HEK293T (cell line): ENCODE data around the gene CLEC4E.
"Not testable (repeated sequence)": the region's sequence is repeated elsewhere in the genome, so short reads cannot be mapped to it uniquely, and the experiment has no call there.

ENCODE experiments used
- CTCF ChIA-PET: fragments of 350-600 bp; formaldehyde crosslinking; extraction: SDS; loops from one replicate; lab custom pipeline; 2021; ENCODE audit warnings: antibody characterized with exemption, inconsistent platforms; lab: Yijun Ruan, JAX
- POLR2A ChIA-PET: fragments of 350-600 bp; formaldehyde crosslinking; extraction: SDS; loops from one replicate; lab custom pipeline; 2020; ENCODE audit warnings: antibody characterized with exemption, inconsistent platforms; lab: Yijun Ruan, JAX
- DNase-seq: peaks from one replicate; pipeline ENCODE4 v3.0.0; 2012; ENCODE audit warnings: mixed read lengths; ENCODE audit errors: extremely low spot score
- ARNT ChIP-seq: fragments of 450-650 bp; IDR thresholded peaks from 2 replicates; pipeline ENCODE4 v1.6.1; 2017; ENCODE audit warnings: mild to moderate bottlenecking
- BHLHE40 ChIP-seq: fragments of 450-650 bp; IDR thresholded peaks from 2 replicates; pipeline ENCODE4 v1.6.1; 2016; ENCODE audit warnings: mild to moderate bottlenecking, moderate library complexity, borderline replicate concordance
- CTBP1 ChIP-seq: fragments of 450-650 bp; IDR thresholded peaks from 2 replicates; pipeline ENCODE4 v1.6.1; 2016; ENCODE audit warnings: borderline replicate concordance
- ELF4 ChIP-seq: fragments of 450-650 bp; IDR thresholded peaks from 2 replicates; pipeline ENCODE4 v1.6.1; 2017; ENCODE audit warnings: antibody characterized with exemption
- FOXA1 ChIP-seq: fragments of 450-650 bp; IDR thresholded peaks from 2 replicates; pipeline ENCODE4 v1.6.1; 2016; ENCODE audit warnings: mild to moderate bottlenecking
- FOXK2 ChIP-seq: fragments of 450-650 bp; IDR thresholded peaks from 2 replicates; pipeline ENCODE4 v1.6.1; 2016; ENCODE audit warnings: mild to moderate bottlenecking
- FOXM1 ChIP-seq: fragments of 450-650 bp; IDR thresholded peaks from 2 replicates; pipeline ENCODE4 v1.6.1; 2017; ENCODE audit warnings: mild to moderate bottlenecking, borderline replicate concordance
- HDGF ChIP-seq: fragments of 450-650 bp; IDR thresholded peaks from 2 replicates; pipeline ENCODE4 v1.6.1; 2017; ENCODE audit warnings: antibody characterized with exemption, borderline replicate concordance
- L3MBTL2 ChIP-seq: fragments of 450-650 bp; conservative IDR thresholded peaks from 2 replicates; pipeline ENCODE4 v1.6.1; 2016; ENCODE audit warnings: mild to moderate bottlenecking
- LEF1 ChIP-seq: fragments of 450-650 bp; IDR thresholded peaks from 2 replicates; pipeline ENCODE4 v1.6.1; 2017; ENCODE audit warnings: mild to moderate bottlenecking, borderline replicate concordance
- NFRKB ChIP-seq: fragments of 450-650 bp; IDR thresholded peaks from 2 replicates; pipeline ENCODE4 v1.6.1; 2016; ENCODE audit warnings: mild to moderate bottlenecking, moderate library complexity
- SP1 ChIP-seq: fragments of 450-650 bp; IDR thresholded peaks from 2 replicates; pipeline ENCODE4 v1.6.1; 2017
- SUZ12 ChIP-seq: fragments of 450-650 bp; IDR thresholded peaks from 2 replicates; pipeline ENCODE4 v1.6.1; 2016; ENCODE audit warnings: mild to moderate bottlenecking
- TARDBP ChIP-seq: fragments of 450-650 bp; IDR thresholded peaks from 2 replicates; pipeline ENCODE4 v1.6.1; 2016
- ZNF384 ChIP-seq: fragments of 450-650 bp; IDR thresholded peaks from 2 replicates; pipeline ENCODE4 v1.6.1; 2016
- TF ChIP-seq, protein P1 (sequence below): fragments of 450-650 bp; IDR thresholded peaks from 2 replicates; pipeline ENCODE4 v1.6.1; 2016

The CLEC4E gene

DNA sequence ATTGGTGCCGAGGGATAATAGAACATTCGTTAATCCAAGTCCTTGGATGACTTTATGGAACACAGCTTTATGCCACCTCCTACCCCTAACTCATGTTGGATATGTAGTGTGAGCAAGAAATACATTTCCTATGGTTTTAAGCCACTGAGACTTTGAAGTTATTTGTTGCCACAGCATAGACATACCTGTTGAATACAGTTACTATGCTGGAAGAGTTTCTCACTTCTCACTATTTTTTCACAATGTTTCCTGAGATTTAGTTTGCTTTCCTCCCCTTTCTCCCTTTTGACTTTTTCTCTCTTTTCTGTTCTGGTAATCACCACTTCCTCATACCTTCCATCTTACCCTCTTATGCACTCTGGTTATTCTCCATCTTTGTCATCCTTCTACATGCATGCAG is 7.5 kb upstream of the CLEC4E start:
- POLR2A ChIA-PET = no interaction called here
- no peak for DNase-seq
- no peak for TF ChIP-seq HDGF
- TF ChIP-seq SP1 = no peak
- TF ChIP-seq SUZ12 = no peak
- no peak for TF ChIP-seq TARDBP
- TF ChIP-seq FOXA1 = no peak
- TF ChIP-seq, protein P1, sequence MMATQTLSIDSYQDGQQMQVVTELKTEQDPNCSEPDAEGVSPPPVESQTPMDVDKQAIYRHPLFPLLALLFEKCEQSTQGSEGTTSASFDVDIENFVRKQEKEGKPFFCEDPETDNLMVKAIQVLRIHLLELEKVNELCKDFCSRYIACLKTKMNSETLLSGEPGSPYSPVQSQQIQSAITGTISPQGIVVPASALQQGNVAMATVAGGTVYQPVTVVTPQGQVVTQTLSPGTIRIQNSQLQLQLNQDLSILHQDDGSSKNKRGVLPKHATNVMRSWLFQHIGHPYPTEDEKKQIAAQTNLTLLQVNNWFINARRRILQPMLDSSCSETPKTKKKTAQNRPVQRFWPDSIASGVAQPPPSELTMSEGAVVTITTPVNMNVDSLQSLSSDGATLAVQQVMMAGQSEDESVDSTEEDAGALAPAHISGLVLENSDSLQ = no peak
- no peak for TF ChIP-seq ZNF384
- no peak for TF ChIP-seq CTBP1
- TF ChIP-seq LEF1 = no peak
- TF ChIP-seq NFRKB = no peak
- TF ChIP-seq FOXK2 = no peak
- no peak for TF ChIP-seq ARNT
- no peak for TF ChIP-seq BHLHE40
- TF ChIP-seq ELF4 = no peak
- CTCF ChIA-PET = no interaction called here

- CTCF ChIA-PET = no interaction called here
Measured at GRCh38 chr12:8547645-8548044, 6.9 kb upstream of the CLEC4E start.

DNA sequence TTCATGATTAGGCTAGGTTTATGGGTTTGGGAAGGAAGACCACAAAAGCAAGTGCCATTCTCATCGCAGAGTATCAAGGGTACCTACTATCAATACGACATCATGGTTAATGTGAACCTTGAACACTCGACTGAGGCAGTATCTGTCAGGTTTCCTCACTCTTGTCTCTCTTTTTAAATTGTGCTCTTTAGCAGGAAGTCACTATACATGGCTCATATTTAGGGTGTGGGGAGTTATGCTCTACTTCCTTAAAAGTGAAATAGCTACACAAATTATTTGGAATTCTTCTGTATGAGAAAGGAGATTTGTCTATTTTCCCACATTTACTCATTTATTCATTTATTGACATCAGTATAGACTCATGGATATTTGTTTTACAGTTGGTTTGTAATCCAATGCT is 5.9 kb upstream of the CLEC4E start:
- CTCF ChIA-PET = no interaction called here
- no peak for DNase-seq
- TF ChIP-seq ZNF384 = no peak
- TF ChIP-seq FOXK2 = no peak
- no peak for TF ChIP-seq L3MBTL2
- TF ChIP-seq TARDBP = no peak
- POLR2A ChIA-PET = no interaction called here

More at GRCh38 chr12:8547645-8548044, 6.9 kb upstream of the CLEC4E start:
- TF ChIP-seq BHLHE40 (no peak), NFRKB (no peak), SUZ12 (no peak), FOXA1 (no peak), HDGF (no peak), ARNT (no peak), SP1 (no peak), FOXK2 (no peak), L3MBTL2 (no peak), FOXM1 (no peak), ZNF384 (no peak), TARDBP (no peak)
- TF ChIP-seq, protein P1 = no peak
- no peak for DNase-seq
- POLR2A ChIA-PET = no interaction called here

DNA sequence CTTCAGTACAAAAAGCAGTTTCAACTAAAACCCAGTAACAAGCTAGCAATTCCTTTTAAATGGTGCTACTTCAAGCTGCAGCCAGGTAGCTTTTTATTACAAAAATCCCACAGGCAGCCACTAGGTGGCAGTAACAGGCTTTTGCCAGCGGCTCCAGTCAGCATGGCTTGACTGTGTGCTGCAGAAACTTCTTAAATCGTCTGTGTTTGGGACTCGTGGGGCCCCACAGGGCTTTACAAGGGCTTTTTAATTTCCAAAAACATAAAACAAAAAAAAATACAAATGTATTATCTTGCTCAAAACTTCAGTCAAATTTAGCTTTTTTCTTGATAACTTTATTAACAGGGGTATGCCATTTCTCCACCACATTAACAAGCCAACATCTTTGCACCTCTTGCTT is 3.6 kb upstream of the CLEC4E start:
- POLR2A ChIA-PET = interaction anchor here (1.0 kb wide), 1 partner anchor 65 kb away, joined by 3 read pairs; no protein-coding TSS in a partner anchor
- CTCF ChIA-PET = interaction anchor here (0.6 to 3.6 kb wide), 28 partner anchors 9 to 506 kb away, joined by 3 to 39 read pairs (median 4); partner anchors contain the start of genes AICDA and RIMKLB
- no peak for TF ChIP-seq SP1
- TF ChIP-seq, protein P1 = no peak
- TF ChIP-seq SUZ12 = no peak
- TF ChIP-seq L3MBTL2 = no peak
- TF ChIP-seq BHLHE40 = no peak
- TF ChIP-seq NFRKB = no peak
- TF ChIP-seq ELF4 = no peak
- no peak for TF ChIP-seq ARNT
- no peak for TF ChIP-seq CTBP1
- TF ChIP-seq FOXK2 = no peak
- TF ChIP-seq ZNF384 = no peak
- TF ChIP-seq LEF1 = no peak
- TF ChIP-seq FOXM1 = no peak
- DNase-seq = peak; percentile 69

DNA sequence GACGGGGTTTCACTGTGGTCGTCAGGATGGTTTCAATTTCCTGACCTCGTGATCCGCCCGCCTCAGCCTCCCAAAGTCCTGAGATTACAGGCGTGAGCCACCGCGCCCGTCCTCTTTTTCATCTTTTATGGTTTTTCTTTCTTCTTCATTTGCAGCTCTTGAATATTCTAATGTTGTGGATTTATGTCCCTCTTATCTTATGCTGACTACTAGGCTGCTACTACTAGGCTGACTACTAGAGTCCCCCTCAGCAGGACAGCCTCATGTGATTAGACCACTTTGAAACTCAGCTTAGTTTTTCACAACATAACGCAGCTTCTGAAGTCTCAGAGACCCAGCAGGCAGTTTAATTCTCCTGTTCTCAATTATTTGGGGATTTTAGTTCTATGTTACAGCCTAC is 857 bp upstream of the CLEC4E start:
- no peak for DNase-seq
- ChIA-PET CTCF (interaction anchor here (0.7 kb wide), 1 partner anchor 90 kb away, joined by 4 read pairs; no protein-coding TSS in a partner anchor), POLR2A (no interaction called here)
- TF ChIP-seq FOXK2 (no peak), HDGF (no peak), SUZ12 (no peak), ZNF384 (no peak), ARNT (no peak), NFRKB (no peak), SP1 (no peak), TARDBP (no peak), LEF1 (no peak), L3MBTL2 (no peak), FOXA1 (no peak), FOXM1 (no peak)
- TF ChIP-seq, protein P1 = no peak

- CTCF ChIA-PET, DNase-seq: not testable (repeated sequence)
Measured at GRCh38 chr12:8537820-8538219, 2.9 kb downstream of the CLEC4E start.

More at GRCh38 chr12:8537820-8538219, 2.9 kb downstream of the CLEC4E start:
- POLR2A ChIA-PET = not testable (repeated sequence)
